ENCODE data around the gene ALOX5AP. TPM values are rescaled to one million over a fixed set of nuclear protein-coding genes. Genes with fewer than 3 reads are reported as not detected.

ALOX5AP gene
- total RNA-seq, 1 experiment from 2014 or later, result not detected

DNA sequence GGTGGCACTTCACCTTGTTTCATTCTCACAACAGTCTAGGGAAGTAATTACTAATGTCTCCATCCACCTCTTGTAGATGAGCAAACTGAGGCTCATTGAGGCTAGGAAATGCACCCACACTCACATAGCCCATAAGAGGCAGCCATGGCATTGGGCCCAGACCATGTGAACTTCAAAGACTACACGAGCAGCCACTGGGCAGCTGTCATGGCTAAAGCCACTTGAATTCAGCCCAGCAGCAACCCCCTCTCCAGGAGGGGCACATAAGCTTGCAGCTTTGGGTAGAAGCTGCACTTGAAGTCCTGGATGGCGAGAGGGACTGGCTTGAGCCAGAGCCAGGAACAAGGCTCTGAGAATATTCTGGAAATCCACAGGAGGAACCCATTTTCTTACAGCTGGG lies 13.4 kb downstream of the ALOX5AP start:
- intact Hi-C loops (cut with micrococcal nuclease; ENCODE audit: unreplicated experiment), result no loop called here
- no peak overlapping the region for H3K4me2 ChIP-seq
- no peak overlapping the region for H3K27ac ChIP-seq
- H3K4me3 ChIP-seq, result no peak overlapping the region
- H3K9me2 ChIP-seq (ENCODE audit: insufficient read depth), result no peaks in the 10 kb centered on the region
- CTCF ChIA-PET, result no interaction called here
- no peaks in the 10 kb centered on the region for H3K27me3 ChIP-seq (ENCODE audit: insufficient read depth, low read depth)
- peaks cover 13% of the 10 kb centered on the region for H3K4me1 ChIP-seq (replicated peaks; ENCODE audit: insufficient read depth)
- H4K20me1 ChIP-seq (ENCODE audit: insufficient read depth), result no peaks in the 10 kb centered on the region
- no peaks in the 10 kb centered on the region for H3K36me3 ChIP-seq (ENCODE audit: low read depth)
- H2AFZ ChIP-seq, result no peak overlapping the region
- POLR2A ChIA-PET (ENCODE audit: unreplicated experiment), result no interaction called here
- DNase-seq, result no peak
- no peaks in the 10 kb centered on the region for H3K79me2 ChIP-seq (ENCODE audit: low read depth)
- no peaks in the 10 kb centered on the region for H3K9me3 ChIP-seq (ENCODE audit: insufficient read depth, low read depth)
- peaks cover 13% of the 10 kb centered on the region for H3F3A ChIP-seq (ENCODE audit: insufficient read depth, low read depth)
- BruUV-seq (replicated peaks), result no TSS peak
- no peak for TF ChIP-seq CTCF (conservative IDR thresholded peaks at IDR 0.05)
- no peak for TF ChIP-seq EZH2 (IDR thresholded peaks at IDR 0.05; ENCODE audit: low read depth)

DNA sequence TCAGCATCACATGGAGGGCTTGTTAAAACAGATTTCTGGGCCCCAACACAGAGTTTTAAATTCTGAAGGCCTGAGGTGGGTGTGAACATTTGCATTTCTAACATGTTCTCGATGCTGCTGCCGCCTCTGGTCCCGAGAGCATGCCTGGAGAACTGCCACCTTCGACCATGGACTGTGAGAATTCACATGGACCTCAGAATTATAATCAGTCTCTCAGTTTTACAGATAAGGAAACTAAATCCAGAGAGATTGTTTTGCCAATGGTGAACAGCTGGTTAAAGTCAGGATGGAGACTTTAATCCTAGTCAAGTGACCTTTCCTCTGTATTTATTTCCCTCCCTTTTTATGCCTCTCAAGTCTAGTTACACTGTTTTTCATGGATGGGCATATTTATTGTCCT lies 14.7 kb downstream of the ALOX5AP start:
- H3K9me3 ChIP-seq (ENCODE audit: insufficient read depth, low read depth), result no peaks in the 10 kb centered on the region
- TF ChIP-seq CTCF (conservative IDR thresholded peaks at IDR 0.05), result no peak
- TF ChIP-seq EZH2 (IDR thresholded peaks at IDR 0.05; ENCODE audit: low read depth), result no peak
- no peak overlapping the region for H2AFZ ChIP-seq
- peaks cover 1% of the 10 kb centered on the region for H3K4me1 ChIP-seq (replicated peaks; ENCODE audit: insufficient read depth)
- no peak for DNase-seq
- peaks cover under 1% of the 10 kb centered on the region; the same call in 1 of the 2 replicates for H3F3A ChIP-seq (ENCODE audit: insufficient read depth, low read depth)
- H3K27me3 ChIP-seq (ENCODE audit: insufficient read depth, low read depth), result no peaks in the 10 kb centered on the region
- no peaks in the 10 kb centered on the region for H3K36me3 ChIP-seq (ENCODE audit: low read depth)
- CTCF ChIA-PET, result no interaction called here
- no peaks in the 10 kb centered on the region for H3K79me2 ChIP-seq (ENCODE audit: low read depth)
- no peak overlapping the region for H3K27ac ChIP-seq
- no peak overlapping the region for H3K4me2 ChIP-seq
- no peaks in the 10 kb centered on the region for H3K9me2 ChIP-seq (ENCODE audit: insufficient read depth)
- H4K20me1 ChIP-seq (ENCODE audit: insufficient read depth), result no peaks in the 10 kb centered on the region
- intact Hi-C loops (cut with micrococcal nuclease; ENCODE audit: unreplicated experiment), result no loop called here
- BruUV-seq (replicated peaks), result no TSS peak
- POLR2A ChIA-PET (ENCODE audit: unreplicated experiment), result no interaction called here
- H3K4me3 ChIP-seq, result no peak overlapping the region

DNA sequence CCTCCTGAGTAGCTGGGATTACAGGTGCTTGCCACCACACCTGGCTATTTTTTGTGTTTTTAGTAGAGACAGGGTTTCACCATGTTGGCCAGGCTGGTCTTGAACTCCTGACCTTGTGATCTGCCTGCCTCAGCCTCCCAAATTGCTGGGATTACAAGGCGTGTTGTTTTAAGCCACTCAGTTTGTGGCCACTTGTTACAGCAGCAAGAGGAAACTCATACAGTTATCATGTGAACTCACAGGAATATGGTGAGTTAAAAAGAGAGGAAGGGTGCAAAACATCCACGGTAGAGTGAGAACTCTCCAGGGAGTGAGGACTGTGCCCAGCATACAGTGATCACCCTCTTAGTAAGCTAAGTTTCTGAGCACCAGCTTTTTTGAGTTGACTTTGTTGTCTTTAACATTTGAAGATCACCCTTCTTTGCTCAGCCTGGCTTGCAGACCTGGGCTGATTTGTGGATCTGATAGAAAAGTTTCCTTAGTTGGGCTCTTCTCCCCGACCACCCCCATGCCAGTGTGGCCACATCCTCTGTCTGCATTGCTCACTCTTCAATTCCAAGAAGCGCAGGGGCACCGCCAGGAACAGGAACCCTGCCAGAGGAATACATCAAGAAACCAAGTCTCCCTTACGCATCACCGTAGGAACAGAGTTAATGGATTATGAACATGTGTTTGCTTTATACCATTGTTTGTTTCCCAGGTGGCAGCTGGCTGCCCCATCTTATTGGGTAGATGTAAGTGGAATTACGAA lies 16.0 kb downstream of the ALOX5AP start:
- POLR2A ChIA-PET (ENCODE audit: unreplicated experiment), result no interaction called here
- Histone ChIP-seq H3F3A (ENCODE audit: insufficient read depth, low read depth) (peaks cover 13% of the 10 kb centered on the region), H3K27ac (no peak overlapping the region), H3K4me1 (replicated peaks; ENCODE audit: insufficient read depth) (peaks cover 14% of the 10 kb centered on the region), H3K4me3 (no peak overlapping the region), H3K9me3 (ENCODE audit: insufficient read depth, low read depth) (no peaks in the 10 kb centered on the region), H4K20me1 (ENCODE audit: insufficient read depth) (no peaks in the 10 kb centered on the region), H3K27me3 (ENCODE audit: insufficient read depth, low read depth) (no peaks in the 10 kb centered on the region), H3K9me2 (ENCODE audit: insufficient read depth) (no peaks in the 10 kb centered on the region), H2AFZ (no peak overlapping the region), H3K36me3 (ENCODE audit: low read depth) (no peaks in the 10 kb centered on the region), H3K79me2 (ENCODE audit: low read depth) (no peaks in the 10 kb centered on the region), H3K4me2 (no peak overlapping the region)
- DNase-seq, result no peak
- no TSS peak for BruUV-seq (replicated peaks)
- TF ChIP-seq CTCF (conservative IDR thresholded peaks at IDR 0.05), result no peak
- no peak for TF ChIP-seq EZH2 (IDR thresholded peaks at IDR 0.05; ENCODE audit: low read depth)
- CTCF ChIA-PET, result no interaction called here
- intact Hi-C loops (cut with micrococcal nuclease; ENCODE audit: unreplicated experiment), result no loop called here
